Left ventricle myocardium inferior (tissue), 1 donor: ENCODE measurements around the gene ANGPT4. TPM values are rescaled to one million over a fixed set of nuclear protein-coding genes. Genes with fewer than 3 reads are reported as not detected.

Experiments used
- DNase-seq: peaks from one replicate; pipeline ENCODE4 v3.0.0-alpha.2; 2020
- H3K27ac ChIP-seq: fragments of 200-600 bp; replicated peaks from 2 replicates; pipeline ENCODE4 v1.8.0; 2021
- H3K27me3 ChIP-seq: fragments of 200-600 bp; 2 replicates; pipeline ENCODE4 v1.8.0; 2021; ENCODE audit warnings: low read depth
- H3K36me3 ChIP-seq: fragments of 200-600 bp; 2 replicates; pipeline ENCODE4 v1.8.0; 2021
- H3K4me1 ChIP-seq: fragments of 200-600 bp; 2 replicates; pipeline ENCODE4 v1.8.0; 2021
- H3K4me3 ChIP-seq: fragments of 200-600 bp; 2 replicates; pipeline ENCODE4 v1.8.0; 2021; ENCODE audit warnings: mild to moderate bottlenecking, moderate library complexity
- H3K9me3 ChIP-seq: fragments of 200-600 bp; replicated peaks from 2 replicates; pipeline ENCODE4 v1.8.0; 2021
- CTCF ChIP-seq: fragments of 200-600 bp; IDR thresholded peaks from 2 replicates; pipeline ENCODE4 v1.8.0; 2021; ENCODE audit warnings: antibody characterized with exemption, mild to moderate bottlenecking, borderline replicate concordance
- intact Hi-C: fragments of 100-400 bp; cut with micrococcal nuclease; formaldehyde crosslinking; loops from one replicate; pipeline ENCODE4 v1.11.0; 2022
- total RNA-seq: library from RNA; stranded (reverse); fragmentation: NEBNext Ultra II Directional; extraction: Animal tissue kit (Norgen Biotek cat#: 25700); gene quantifications from one replicate; pipeline ENCODE4 v1.2.1, GENCODE V29; 2021
- donor health status: DM: no; HTN: yes; CAD: no; lungs with severe emphysema.

Gene ANGPT4
- total RNA-seq, 1 donor from 2014 or later: 0.05 TPM

- intact Hi-C loops: no loop called here
- TF ChIP-seq CTCF: no peak
- Histone ChIP-seq H3K4me3 (no peak overlapping the region), H3K9me3 (no peaks in the 10 kb centered on the region), H3K36me3 (no peaks in the 10 kb centered on the region), H3K27me3 (peaks cover 9% of the 10 kb centered on the region), H3K27ac (no peak overlapping the region), H3K4me1 (peaks cover 11% of the 10 kb centered on the region)
- no peak for DNase-seq
Measured at GRCh38 chr20:919491-919916, 3.4 kb upstream of the ANGPT4 start.

- Histone ChIP-seq H3K36me3 (no peaks in the 10 kb centered on the region), H3K4me1 (peaks cover 11% of the 10 kb centered on the region), H3K27me3 (peaks cover 22% of the 10 kb centered on the region), H3K9me3 (no peaks in the 10 kb centered on the region), H3K27ac (no peak overlapping the region), H3K4me3 (no peak overlapping the region)
- TF ChIP-seq CTCF: no peak
- no peak for DNase-seq
- intact Hi-C loops: no loop called here
Measured at GRCh38 chr20:917416-917815, 1.3 kb upstream of the ANGPT4 start.

- Histone ChIP-seq H3K4me1 (peaks cover 11% of the 10 kb centered on the region), H3K27ac (no peak overlapping the region), H3K36me3 (no peaks in the 10 kb centered on the region), H3K4me3 (no peak overlapping the region), H3K9me3 (no peaks in the 10 kb centered on the region), H3K27me3 (peaks cover 28% of the 10 kb centered on the region)
- DNase-seq: no peak
- no peak for TF ChIP-seq CTCF
- intact Hi-C loops: no loop called here
Measured at GRCh38 chr20:916825-917224, 691 bp upstream of the ANGPT4 start.

- H3K27ac ChIP-seq: no peak overlapping the region
- intact Hi-C loops: no loop called here
- no peak for DNase-seq
- H3K27me3 ChIP-seq: peaks cover 46% of the 10 kb centered on the region
- no peak for TF ChIP-seq CTCF
- H3K4me3 ChIP-seq: no peak overlapping the region
- no peaks in the 10 kb centered on the region for H3K9me3 ChIP-seq
- H3K36me3 ChIP-seq: no peaks in the 10 kb centered on the region
- H3K4me1 ChIP-seq: peaks cover 15% of the 10 kb centered on the region
Measured at GRCh38 chr20:914727-915498, 1.2 kb downstream of the ANGPT4 start.

- peaks cover 15% of the 10 kb centered on the region for H3K4me1 ChIP-seq
- no peak overlapping the region for H3K27ac ChIP-seq
- no peak for TF ChIP-seq CTCF
- DNase-seq: no peak
- intact Hi-C loops: no loop called here
- no peaks in the 10 kb centered on the region for H3K9me3 ChIP-seq
- no peaks in the 10 kb centered on the region for H3K36me3 ChIP-seq
- no peak overlapping the region for H3K4me3 ChIP-seq
- H3K27me3 ChIP-seq: peaks cover 58% of the 10 kb centered on the region
Measured at GRCh38 chr20:913306-913849, 2.8 kb downstream of the ANGPT4 start.
